ENCODE measurements around the gene UGT1A6.
A peak's percentile ranks its signal among the peaks of the same experiment; 100 is the strongest.

Gene UGT1A6

DNA sequence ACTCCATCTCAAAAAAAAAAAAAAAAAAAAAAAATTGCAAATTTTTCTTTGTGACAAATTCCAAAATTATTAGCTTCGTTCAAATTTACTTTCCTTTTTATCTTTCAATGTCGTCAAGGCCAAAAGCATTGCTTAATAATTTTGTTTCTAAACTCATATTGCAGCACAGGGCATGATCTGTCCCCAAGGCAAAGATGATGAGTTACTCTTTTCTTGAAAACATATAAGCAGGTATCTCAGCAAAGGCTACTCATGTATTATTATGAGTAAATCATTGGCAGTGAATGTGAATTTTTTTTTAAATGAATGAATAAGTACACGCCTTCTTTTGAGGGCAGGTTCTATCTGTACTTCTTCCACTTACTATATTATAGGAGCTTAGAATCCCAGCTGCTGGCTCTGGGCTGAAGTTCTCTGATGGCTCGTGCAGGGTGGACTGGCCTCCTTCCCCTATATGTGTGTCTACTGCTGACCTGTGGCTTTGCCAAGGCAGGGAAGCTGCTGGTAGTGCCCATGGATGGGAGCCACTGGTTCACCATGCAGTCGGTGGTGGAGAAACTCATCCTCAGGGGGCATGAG, 11.1 kb upstream of the UGT1A6 start, which contains the start of gene UGT1A7:
Gene UGT1A7 (plus strand): TSS at position 381 of the 579 bp plus-strand sequence. CDS start 37 bp downstream, at position 418.
- TF ChIP-seq, protein P1, sequence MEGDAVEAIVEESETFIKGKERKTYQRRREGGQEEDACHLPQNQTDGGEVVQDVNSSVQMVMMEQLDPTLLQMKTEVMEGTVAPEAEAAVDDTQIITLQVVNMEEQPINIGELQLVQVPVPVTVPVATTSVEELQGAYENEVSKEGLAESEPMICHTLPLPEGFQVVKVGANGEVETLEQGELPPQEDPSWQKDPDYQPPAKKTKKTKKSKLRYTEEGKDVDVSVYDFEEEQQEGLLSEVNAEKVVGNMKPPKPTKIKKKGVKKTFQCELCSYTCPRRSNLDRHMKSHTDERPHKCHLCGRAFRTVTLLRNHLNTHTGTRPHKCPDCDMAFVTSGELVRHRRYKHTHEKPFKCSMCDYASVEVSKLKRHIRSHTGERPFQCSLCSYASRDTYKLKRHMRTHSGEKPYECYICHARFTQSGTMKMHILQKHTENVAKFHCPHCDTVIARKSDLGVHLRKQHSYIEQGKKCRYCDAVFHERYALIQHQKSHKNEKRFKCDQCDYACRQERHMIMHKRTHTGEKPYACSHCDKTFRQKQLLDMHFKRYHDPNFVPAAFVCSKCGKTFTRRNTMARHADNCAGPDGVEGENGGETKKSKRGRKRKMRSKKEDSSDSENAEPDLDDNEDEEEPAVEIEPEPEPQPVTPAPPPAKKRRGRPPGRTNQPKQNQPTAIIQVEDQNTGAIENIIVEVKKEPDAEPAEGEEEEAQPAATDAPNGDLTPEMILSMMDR (IDR thresholded peaks at IDR 0.05; ENCODE audit: insufficient read depth, low read depth, low read length, missing control alignments) = no peak
- no peak within 1 kb of the TSS for H3K4me3 ChIP-seq (ENCODE audit: low read length)
- peak; percentile 47 for DNase-seq (ENCODE audit: low read depth)

DNA sequence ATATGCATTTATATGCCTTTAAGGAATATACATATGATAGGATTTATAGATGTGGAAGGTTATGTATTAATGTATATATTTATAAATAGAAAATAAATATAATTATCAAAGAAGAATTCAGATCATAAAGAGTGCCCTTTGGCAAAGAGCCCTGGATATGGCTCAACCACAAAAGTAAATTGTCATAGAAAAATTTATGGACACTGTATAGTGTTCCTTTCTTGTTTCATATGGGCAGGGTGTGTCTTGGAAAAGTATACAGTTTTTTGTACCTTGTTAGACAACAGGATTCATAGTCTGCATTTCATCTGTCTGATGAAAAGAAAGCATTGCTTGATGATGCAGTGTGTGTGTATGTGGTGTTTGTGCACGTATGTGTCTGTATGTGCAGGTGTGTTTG, 8.1 kb upstream of the UGT1A6 start:
- DNase-seq (ENCODE audit: low read depth) = no peak
- TF ChIP-seq, protein P1 (IDR thresholded peaks at IDR 0.05; ENCODE audit: insufficient read depth, low read depth, low read length, missing control alignments) = no peak
- H3K4me3 ChIP-seq (ENCODE audit: low read length) = no peak overlapping the region

DNA sequence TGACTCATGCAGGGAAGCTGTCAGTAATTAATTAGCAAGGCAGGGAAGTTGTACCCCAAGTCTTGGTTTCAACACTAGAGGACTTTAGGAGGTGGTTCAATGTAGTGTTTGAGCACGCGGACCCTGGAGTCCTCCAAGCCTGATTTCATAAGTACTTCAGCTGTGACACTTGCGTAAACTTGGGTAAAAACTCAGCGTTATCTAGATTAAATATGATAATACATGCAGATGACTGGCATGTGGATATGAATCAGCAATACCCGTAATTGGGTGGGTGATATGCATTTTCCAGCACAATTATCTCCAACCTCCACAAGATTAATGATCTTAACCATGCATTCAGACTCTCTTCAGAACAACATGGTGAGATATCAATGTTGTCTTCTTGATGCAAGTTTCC, 5.8 kb upstream of the UGT1A6 start:
- no peak for DNase-seq (ENCODE audit: low read depth)
- TF ChIP-seq, protein P1 (IDR thresholded peaks at IDR 0.05; ENCODE audit: insufficient read depth, low read depth, low read length, missing control alignments) = no peak
- H3K4me3 ChIP-seq (ENCODE audit: low read length) = no peak overlapping the region

DNA sequence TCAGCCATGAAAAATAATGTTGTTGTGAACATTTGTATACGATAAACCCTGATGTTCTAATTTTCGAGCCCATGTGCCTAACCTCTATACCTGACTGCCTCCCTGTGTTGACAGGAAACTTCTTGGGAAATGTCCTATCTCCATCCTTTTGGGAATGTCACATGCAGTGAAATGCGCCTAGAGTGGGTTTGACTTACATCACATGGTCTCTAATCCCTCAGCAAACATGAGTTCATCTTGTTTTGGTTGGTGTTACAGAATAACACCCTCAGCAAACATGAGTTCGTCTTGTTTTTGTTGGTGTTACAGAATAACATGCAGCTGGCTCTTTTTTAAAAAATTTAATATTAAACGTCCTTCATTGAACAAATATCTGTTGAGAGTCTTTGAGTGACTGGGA, 4.3 kb upstream of the UGT1A6 start:
- no peak for DNase-seq (ENCODE audit: low read depth)
- TF ChIP-seq, protein P1 (IDR thresholded peaks at IDR 0.05; ENCODE audit: insufficient read depth, low read depth, low read length, missing control alignments) = no peak
- H3K4me3 ChIP-seq (ENCODE audit: low read length) = no peak overlapping the region

DNA sequence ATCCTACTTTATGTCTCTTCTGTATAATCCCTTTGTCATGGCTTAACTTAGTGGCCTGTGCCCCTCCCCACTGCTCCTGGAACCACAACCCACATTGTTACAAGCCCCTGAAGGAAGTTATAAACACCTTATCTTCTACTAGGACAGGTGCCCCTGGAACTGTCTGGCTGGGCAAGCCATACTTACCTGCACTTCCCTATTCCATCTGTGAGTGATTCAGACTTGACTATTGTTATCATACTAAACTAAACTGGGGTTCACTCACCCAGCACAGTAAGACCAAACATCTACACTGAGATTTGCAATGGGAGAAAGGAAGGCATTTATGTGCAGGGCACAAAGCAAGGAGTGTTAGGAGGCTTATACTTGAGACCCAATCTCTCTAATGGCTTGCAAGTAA, 3.7 kb upstream of the UGT1A6 start:
- H3K4me3 ChIP-seq (ENCODE audit: low read length) = no peak overlapping the region
- peak; percentile 27 for DNase-seq (ENCODE audit: low read depth)
- TF ChIP-seq, protein P1 (IDR thresholded peaks at IDR 0.05; ENCODE audit: insufficient read depth, low read depth, low read length, missing control alignments) = no peak

DNA sequence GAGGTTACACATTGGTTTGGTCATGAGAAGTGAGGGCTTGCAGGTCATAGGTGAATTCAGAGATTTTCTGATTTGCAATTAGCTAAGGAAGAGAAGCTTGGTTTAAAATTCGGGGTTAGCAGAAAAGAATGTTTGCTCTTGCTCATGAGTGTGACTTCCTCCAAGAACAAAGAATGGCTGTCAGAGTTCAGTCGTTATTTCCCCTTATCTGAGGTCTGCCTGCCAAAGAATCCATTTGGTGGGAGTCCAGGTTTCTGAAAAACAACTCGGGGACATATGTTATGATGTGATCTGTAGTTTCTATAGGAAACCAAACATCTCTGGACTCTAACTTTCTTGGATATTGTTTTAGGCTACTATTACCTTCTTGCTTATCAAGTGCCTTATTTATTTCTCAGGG, 3.2 kb upstream of the UGT1A6 start:
- H3K4me3 ChIP-seq (ENCODE audit: low read length) = no peak overlapping the region
- TF ChIP-seq, protein P1 (IDR thresholded peaks at IDR 0.05; ENCODE audit: insufficient read depth, low read depth, low read length, missing control alignments) = no peak
- DNase-seq (ENCODE audit: low read depth) = no peak

DNA sequence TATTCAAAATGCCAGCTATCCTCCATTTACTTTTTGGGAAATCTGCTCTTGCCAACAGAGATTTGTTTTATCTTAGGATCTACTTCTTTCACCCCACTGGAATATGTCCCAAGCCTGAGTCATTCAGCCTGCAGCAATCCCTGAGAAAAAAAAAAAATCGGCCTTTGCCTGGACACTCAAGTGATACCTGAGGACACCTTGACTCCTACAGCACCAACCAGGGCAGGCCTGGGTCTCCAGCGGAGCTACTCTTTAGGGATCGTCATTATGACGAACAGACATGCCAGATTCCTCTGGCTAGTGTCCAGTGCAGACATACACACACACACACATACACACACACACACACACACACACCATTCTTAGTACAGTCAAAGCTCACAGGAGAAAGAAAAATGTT, 2.2 kb upstream of the UGT1A6 start:
- TF ChIP-seq, protein P1 (IDR thresholded peaks at IDR 0.05; ENCODE audit: insufficient read depth, low read depth, low read length, missing control alignments) = no peak
- H3K4me3 ChIP-seq (ENCODE audit: low read length) = no peak overlapping the region
- DNase-seq (ENCODE audit: low read depth) = peak; percentile 88
